ENCODE data around the gene INO80B.

INO80B gene

DNA sequence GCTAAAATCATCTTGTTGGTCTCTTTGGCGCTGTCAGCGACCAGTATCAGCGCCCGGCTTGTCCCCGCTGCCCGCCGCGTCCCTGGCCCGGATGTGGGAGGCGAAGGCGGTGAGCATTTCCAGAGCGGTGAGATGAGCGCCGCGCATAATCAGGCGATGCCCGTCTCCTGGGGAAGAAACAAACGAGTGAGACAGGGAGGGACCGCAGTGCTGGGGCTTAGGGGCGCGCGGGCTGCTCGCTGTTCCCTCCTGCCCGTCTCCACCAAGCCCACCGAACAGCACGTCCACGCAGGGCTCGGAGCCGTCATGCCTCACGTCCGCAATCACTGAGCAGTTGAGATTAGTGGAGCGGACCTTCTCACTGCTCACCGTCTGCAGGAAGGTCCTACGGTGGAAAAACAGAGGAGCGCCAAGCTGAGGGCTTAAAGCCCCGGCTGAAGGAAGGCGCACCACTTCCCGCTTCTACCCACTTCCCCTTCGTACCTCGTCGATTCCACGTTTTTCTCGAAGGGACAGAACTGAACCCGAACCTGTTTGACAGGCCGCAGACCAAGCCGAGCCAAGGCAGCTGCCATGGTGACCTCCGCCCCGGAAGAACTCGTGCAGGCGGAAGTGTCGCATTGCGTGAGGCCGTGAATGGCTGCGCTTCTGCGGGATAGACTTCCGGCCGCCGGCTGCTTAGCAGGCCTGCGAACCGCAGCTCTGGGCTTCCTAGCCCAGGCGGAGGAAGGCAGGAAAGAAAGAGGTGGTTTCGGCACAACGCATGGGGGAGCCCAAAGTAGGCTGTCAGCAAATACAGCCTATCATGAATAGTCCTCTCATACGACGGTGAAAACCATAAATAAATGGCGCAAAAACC is 17.4 kb downstream of the INO80B start, which contains the start of gene MRPL53:
Gene MRPL53 (minus strand): TSS at position 595 of the 859 bp plus-strand sequence. CDS start 20 bp downstream, at position 575.
- peak within 1 kb of the TSS; percentile 69 for H3K4me3 ChIP-seq (ENCODE audit: low read length)
- no peak for TF ChIP-seq ZNF274 (IDR thresholded peaks at IDR 0.05; ENCODE audit: low read depth, low read length)

DNA sequence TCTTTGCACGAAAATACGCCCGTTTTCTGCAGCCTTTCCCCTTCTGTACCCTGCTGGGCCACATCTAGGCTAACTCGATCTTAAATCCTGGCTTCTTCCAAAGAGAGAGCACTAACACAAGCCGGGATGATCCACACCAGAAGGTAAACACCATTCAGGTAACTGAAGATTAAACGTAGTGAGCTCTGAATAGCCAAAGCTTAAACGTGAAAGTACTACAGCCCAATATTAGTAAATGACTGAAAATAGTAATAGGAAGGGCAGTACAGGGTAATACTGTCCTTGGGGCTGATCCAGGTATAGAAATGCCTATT is 18.0 kb downstream of the INO80B start:
- TF ChIP-seq ZNF274 (IDR thresholded peaks at IDR 0.05; ENCODE audit: low read depth, low read length): no peak
- peak overlapping the region; percentile 69 for H3K4me3 ChIP-seq (ENCODE audit: low read length)

GRCh38 chr2:74474481-74474880 is 19.6 kb downstream of the INO80B start:
- H3K4me3 ChIP-seq (ENCODE audit: low read length): no peak overlapping the region
- no peak for TF ChIP-seq ZNF274 (IDR thresholded peaks at IDR 0.05; ENCODE audit: low read depth, low read length)

DNA sequence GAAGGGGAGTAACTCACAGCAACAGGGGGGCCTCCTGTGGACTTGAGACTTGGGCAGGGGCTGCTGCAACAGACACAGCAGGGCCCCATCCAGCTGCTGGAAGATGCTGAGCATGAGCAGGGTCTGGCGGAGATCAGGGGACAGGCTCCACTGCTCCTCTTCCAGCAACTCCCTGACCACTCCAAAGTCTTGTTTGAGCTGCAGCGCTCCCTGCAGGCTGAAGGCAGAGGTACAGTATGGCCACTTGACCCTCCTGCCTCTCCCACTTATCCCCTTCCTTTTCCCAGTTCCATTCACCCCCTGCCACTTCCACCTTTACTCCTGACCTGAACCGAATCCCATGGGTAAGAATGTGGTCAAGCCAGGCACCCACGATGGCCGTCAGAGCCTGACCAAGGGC is 20.0 kb downstream of the INO80B start:
- no peak overlapping the region for H3K4me3 ChIP-seq (ENCODE audit: low read length)
- no peak for TF ChIP-seq ZNF274 (IDR thresholded peaks at IDR 0.05; ENCODE audit: low read depth, low read length)

GRCh38 chr2:74481431-74481830 is 26.5 kb downstream of the INO80B start:
- peak overlapping the region; percentile 76; the same call in 1 of the 2 replicates for H3K4me3 ChIP-seq (ENCODE audit: low read length)
- no peak for TF ChIP-seq ZNF274 (IDR thresholded peaks at IDR 0.05; ENCODE audit: low read depth, low read length)

GRCh38 chr2:74481961-74482800 is 27.3 kb downstream of the INO80B start:
- H3K4me3 ChIP-seq (ENCODE audit: low read length): peak overlapping the region; percentile 76
- no peak for TF ChIP-seq ZNF274 (IDR thresholded peaks at IDR 0.05; ENCODE audit: low read depth, low read length)

DNA sequence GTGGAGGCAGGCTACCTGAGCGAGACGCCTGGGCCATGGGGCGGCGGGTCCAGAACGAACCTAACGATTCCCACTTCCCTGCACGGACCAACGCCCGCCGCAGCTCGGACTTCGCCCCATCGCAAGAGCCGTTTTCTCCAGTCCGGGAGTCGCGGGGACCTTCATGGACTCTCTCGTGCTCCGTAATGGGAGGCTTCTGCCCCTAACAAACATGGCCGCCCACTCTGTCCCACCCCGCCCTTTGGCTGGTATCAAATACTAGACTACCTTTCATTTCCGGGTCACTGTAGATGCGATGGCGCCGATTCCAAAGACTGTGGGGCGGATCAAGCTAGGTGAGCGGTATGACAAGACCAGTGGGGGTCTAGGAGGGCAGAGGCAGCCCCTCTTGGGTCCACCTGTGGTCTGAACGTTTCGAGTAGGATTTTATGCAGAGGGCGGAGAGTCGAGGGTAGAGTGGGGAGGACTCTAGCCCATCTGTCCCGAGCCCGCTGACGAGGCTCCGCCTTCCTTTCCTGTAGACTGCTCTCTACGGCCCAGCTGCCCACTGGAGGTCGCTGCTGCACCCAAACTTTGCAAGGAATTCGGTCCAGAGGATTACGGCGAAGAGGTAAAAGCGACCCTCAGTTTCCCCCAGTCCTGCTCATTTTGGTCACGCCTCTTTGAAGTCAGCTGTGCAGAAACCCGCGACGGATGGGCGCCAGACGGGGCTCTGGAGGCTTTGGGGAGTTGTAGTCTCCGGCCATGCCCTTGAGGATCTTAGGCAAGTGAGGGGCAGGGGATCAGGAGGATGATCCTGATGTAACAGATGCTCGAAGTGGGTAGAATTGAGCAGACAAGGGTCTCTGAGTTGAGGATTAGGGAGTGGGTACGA is 28.2 kb downstream of the INO80B start, which contains the start of the genes CCDC142 and TTC31:
Gene CCDC142 (minus strand): TSS at position 198 of the 874 bp plus-strand sequence. CDS start 161 bp downstream, at position 37.
Gene TTC31 (plus strand): TSS at position 281 of the 874 bp plus-strand sequence. CDS start 15 bp downstream, at position 296.
- peak within 1 kb of the TSS; percentile 76 for H3K4me3 ChIP-seq (ENCODE audit: low read length)
- TF ChIP-seq ZNF274 (IDR thresholded peaks at IDR 0.05; ENCODE audit: low read depth, low read length): no peak

- peak overlapping the region; percentile 76; the same call in 1 of the 2 replicates for H3K4me3 ChIP-seq (ENCODE audit: low read length)
Measured at GRCh38 chr2:74483675-74484164, 28.8 kb downstream of the INO80B start.

- no peak overlapping the region for H3K4me3 ChIP-seq (ENCODE audit: low read length)
- no peak for TF ChIP-seq ZNF274 (IDR thresholded peaks at IDR 0.05; ENCODE audit: low read depth, low read length)
Measured at GRCh38 chr2:74486141-74486540, 31.3 kb downstream of the INO80B start.

DNA sequence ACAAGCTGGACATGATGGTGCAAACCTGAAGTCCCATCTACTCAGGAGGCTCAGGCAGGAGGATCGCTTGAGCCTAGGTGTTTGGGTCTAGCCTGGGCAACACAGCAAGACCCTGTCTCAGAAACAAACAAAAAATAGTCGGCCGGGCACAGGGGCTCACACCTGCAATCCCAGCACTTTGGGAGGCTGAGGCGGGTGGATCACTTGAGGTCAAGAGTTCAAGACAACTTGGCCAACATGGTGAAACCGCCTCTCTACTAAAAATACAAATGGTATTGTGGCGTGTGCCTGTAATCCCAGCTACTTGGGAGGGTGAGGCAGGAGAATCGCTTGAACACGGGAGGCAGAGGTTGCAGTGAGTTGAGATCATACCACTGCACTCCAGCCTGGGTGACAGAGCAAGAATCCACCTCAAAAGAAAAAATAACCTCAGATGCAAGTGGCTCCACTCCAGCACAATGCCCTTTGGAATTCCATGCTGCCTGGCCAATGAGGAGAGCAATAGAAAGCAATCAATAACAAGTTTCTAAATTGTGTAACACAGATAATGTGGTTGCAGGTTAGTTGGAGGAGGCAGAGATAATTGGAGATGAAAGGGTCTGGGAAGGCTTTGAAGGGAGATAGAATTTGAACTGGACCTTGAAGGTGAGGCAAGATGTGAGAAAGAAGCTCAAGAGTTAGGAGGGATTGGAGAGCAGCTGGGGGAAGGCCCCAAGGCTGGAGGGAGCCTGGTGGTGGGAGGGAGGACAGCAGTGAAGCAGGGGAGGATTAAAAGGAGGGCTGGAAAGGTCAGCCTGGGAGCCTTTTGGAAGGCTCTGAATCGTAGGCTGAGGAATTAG is 34.0 kb downstream of the INO80B start:
- TF ChIP-seq ZNF274 (IDR thresholded peaks at IDR 0.05; ENCODE audit: low read depth, low read length): no peak
- H3K4me3 ChIP-seq (ENCODE audit: low read length): no peak overlapping the region

- H3K4me3 ChIP-seq (ENCODE audit: low read length): no peak overlapping the region
- TF ChIP-seq ZNF274 (IDR thresholded peaks at IDR 0.05; ENCODE audit: low read depth, low read length): no peak
Measured at GRCh38 chr2:74489906-74490305, 35.0 kb downstream of the INO80B start.

DNA sequence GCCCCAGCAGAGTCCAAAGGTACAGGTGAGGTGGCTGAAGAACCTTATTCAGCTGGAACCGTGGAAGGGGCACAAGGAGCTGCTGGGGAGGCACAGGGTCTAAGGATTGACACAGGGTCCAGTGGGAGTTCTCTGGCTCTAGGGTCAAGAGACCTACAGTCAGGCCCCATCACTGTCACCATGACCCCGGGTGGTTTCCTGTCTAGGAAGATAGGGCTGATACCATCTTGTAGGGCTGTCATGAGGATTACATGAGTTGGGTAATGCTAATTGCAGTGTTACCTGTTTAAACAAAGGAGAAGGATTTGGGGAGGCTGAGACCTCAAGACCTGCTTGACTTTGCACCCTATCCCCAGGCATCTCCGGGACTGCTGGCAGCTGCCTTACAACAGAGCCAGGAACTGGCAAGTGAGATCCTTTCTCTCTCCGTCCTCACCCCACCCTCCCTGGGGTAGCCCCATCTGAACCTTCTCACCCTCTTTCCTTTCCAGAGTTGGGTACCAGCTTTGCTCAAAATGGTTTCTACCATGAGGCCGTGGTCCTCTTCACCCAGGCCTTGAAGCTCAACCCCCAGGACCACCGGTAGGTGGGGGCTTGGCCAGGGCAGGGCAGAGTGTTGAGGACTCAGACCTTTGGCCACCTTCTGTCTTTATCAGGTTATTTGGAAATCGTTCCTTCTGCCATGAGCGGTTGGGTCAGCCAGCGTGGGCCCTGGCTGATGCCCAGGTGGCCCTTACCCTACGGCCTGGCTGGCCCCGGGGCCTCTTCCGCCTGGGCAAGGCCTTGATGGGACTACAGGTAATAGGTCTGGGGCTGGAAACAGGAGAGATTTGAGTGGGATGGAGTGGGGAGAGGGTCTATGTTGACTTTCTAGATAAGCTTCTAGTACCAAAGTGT is 37.0 kb downstream of the INO80B start:
- TF ChIP-seq ZNF274 (IDR thresholded peaks at IDR 0.05; ENCODE audit: low read depth, low read length): no peak
- H3K4me3 ChIP-seq (ENCODE audit: low read length): no peak overlapping the region

Data from GM08714 (cell line).